ENCODE data around the gene WHRN. TPM values are rescaled to one million over a fixed set of nuclear protein-coding genes. Genes with fewer than 3 reads are reported as not detected.

WHRN gene
- total RNA-seq, 1 donor from 2014 or later: 2.9 TPM

Other genes with a start within 250 kb of the WHRN start
- not detected in 2 replicates for gene ORM1, start 182.4 kb downstream of the WHRN start, total RNA-seq
- gene ORM2, start 175.6 kb downstream of the WHRN start, total RNA-seq: not detected in 2 replicates
- gene AKNA, start 117.5 kb downstream of the WHRN start, total RNA-seq: 152 TPM in 2 replicates
- 45.2 and 48.1 TPM in 2 replicates for gene ATP6V1G1, start 82.3 kb upstream of the WHRN start, total RNA-seq
- 17.7 and 19.4 TPM in 2 replicates for gene TMEM268, start 105.8 kb upstream of the WHRN start, total RNA-seq
- gene TEX53, start 152.3 kb upstream of the WHRN start, total RNA-seq: not detected in 2 replicates
- 0.41 and 0.68 TPM in 2 replicates for gene TEX48, start 176.7 kb upstream of the WHRN start, total RNA-seq

Data from activated T-helper 2 cell treated with anti-CD3 and anti-CD28 coated beads, Interferon-gamma antibody, Interleukin-2, Interleukin-4, amounts not matched to agents 10 μg/mL and 5 μg/mL and 100 μg/mL, durations not matched to agents 14 hours and 24 hours and 36 hours (primary cell).